IMR-90 (cell line): ENCODE results near the gene NEK6. TPM values are rescaled to one million over a fixed set of nuclear protein-coding genes. Genes with fewer than 3 reads are reported as not detected.
"Not testable (repeated sequence)": the region's sequence is repeated elsewhere in the genome, so short reads cannot be mapped to it uniquely, and the experiment has no call there.

Source experiments
- ATAC-seq: fragments of 200-7000 bp; cut with Tn5 transposase; 2 replicates; pipeline ENCODE4 v1.9.1; 2020; ENCODE audit warnings: low read depth, mild to moderate bottlenecking, moderate library complexity
- BruUV-seq: library from RNA; stranded (reverse); fragments of 400-500 nt; replicated peaks from 2 replicates; lab custom pipeline; 2021; lab: Mats Ljungman, UMichigan
- CTCF ChIA-PET: fragments of 300-600 bp; formaldehyde crosslinking; extraction: SDS; loops from one replicate; lab custom pipeline; 2021; ENCODE audit warnings: antibody characterized with exemption; lab: Yijun Ruan, JAX
- POLR2A ChIA-PET: fragments of 300-600 bp; sonication (Branson Sonifier 250); formaldehyde crosslinking; loops from one replicate; lab custom pipeline; 2022; ENCODE audit warnings: antibody characterized with exemption; ENCODE audit not compliant: unreplicated experiment; lab: Charles Lee
- DNase-seq: peaks from one replicate; pipeline ENCODE4 v3.0.0; 2013
- H2AFZ ChIP-seq: replicated peaks from 2 replicates; pipeline ENCODE3; 2013; ENCODE audit warnings: low read length, mild to moderate bottlenecking; ENCODE audit not compliant: poor library complexity
- H2AK5ac ChIP-seq: 2 replicates; pipeline ENCODE4 v1.6.1; 2013; ENCODE audit warnings: low read depth, low read length, inconsistent platforms
- H2AK9ac ChIP-seq: replicated peaks from 2 replicates; pipeline ENCODE3; 2013; ENCODE audit warnings: mild to moderate bottlenecking, low read depth, low read length, moderate library complexity; ENCODE audit not compliant: poor library complexity
- H2BK120ac ChIP-seq: 2 replicates; pipeline ENCODE4 v1.6.1; 2013; ENCODE audit warnings: low read depth, low read length, inconsistent platforms
- H2BK15ac ChIP-seq: 3 replicates; pipeline ENCODE4 v1.6.1; 2013; ENCODE audit warnings: low read depth, low read length, inconsistent platforms
- H2BK20ac ChIP-seq: 2 replicates; pipeline ENCODE4 v1.6.1; 2013; ENCODE audit warnings: low read depth, mild to moderate bottlenecking, inconsistent platforms, low read length, moderate library complexity
- H2BK5ac ChIP-seq: 2 replicates; pipeline ENCODE4 v1.6.1; 2013; ENCODE audit warnings: mild to moderate bottlenecking, low read depth, low read length, inconsistent platforms; ENCODE audit not compliant: poor library complexity, severe bottlenecking
- H3K14ac ChIP-seq: replicated peaks from 2 replicates; pipeline ENCODE4 v1.6.1; 2013; ENCODE audit warnings: low read depth, low read length, inconsistent platforms
- H3K18ac ChIP-seq: 2 replicates; pipeline ENCODE4 v1.6.1; 2013; ENCODE audit warnings: low read depth, low read length, control low read depth
- H3K23ac ChIP-seq: 2 replicates; pipeline ENCODE4 v1.6.1; 2013; ENCODE audit warnings: low read depth, low read length, inconsistent platforms
- H3K27ac ChIP-seq: 2 replicates; pipeline ENCODE4 v1.5.1; 2013; ENCODE audit warnings: mild to moderate bottlenecking, control low read depth, low read length; ENCODE audit not compliant: insufficient read depth
- H3K27me3 ChIP-seq: 2 replicates; pipeline ENCODE4 v1.6.1; 2013; ENCODE audit warnings: low read length; ENCODE audit not compliant: control insufficient read depth, insufficient read depth
- H3K36me3 ChIP-seq: 2 replicates; pipeline ENCODE4 v1.6.1; 2013; ENCODE audit warnings: low read length, mixed read lengths; ENCODE audit not compliant: control insufficient read depth, insufficient read depth
- H3K4ac ChIP-seq: 2 replicates; pipeline ENCODE4 v1.6.1; 2013; ENCODE audit warnings: low read depth, low read length, inconsistent platforms
- H3K4me1 ChIP-seq: 2 replicates; pipeline ENCODE4 v1.6.1; 2013; ENCODE audit warnings: low read length, mixed read lengths; ENCODE audit not compliant: control insufficient read depth, insufficient read depth
- H3K4me2 ChIP-seq: 2 replicates; pipeline ENCODE4 v1.6.1; 2013; ENCODE audit warnings: low read depth, mild to moderate bottlenecking, control low read depth, low read length, moderate library complexity
- H3K4me3 ChIP-seq: 2 replicates; pipeline ENCODE4 v1.5.1; 2013; ENCODE audit warnings: low read depth, mild to moderate bottlenecking, control low read depth, low read length, moderate library complexity; ENCODE audit not compliant: insufficient read depth
- H3K56ac ChIP-seq: 2 replicates; pipeline ENCODE4 v1.6.1; 2013; ENCODE audit warnings: low read length, inconsistent platforms; ENCODE audit not compliant: insufficient read depth; ENCODE audit errors: extremely low read depth
- H3K79me1 ChIP-seq, 2 experiments: 2 replicates each; pipeline ENCODE4 v1.6.1; 2013; ENCODE audit warnings: low read length in 2 of 2, inconsistent platforms in 1 of 2, low read depth in 1 of 2
- H3K9ac ChIP-seq: 2 replicates; pipeline ENCODE4 v1.6.1; 2013; ENCODE audit warnings: low read depth, low read length, control low read depth
- H3K9me1 ChIP-seq: 2 replicates; pipeline ENCODE4 v1.6.1; 2013; ENCODE audit warnings: low read length, inconsistent platforms; ENCODE audit not compliant: insufficient read depth
- H3K9me3 ChIP-seq: 2 replicates; pipeline ENCODE4 v1.6.1; 2013; ENCODE audit warnings: low read length; ENCODE audit not compliant: control insufficient read depth, insufficient read depth
- H4K20me1 ChIP-seq: 2 replicates; pipeline ENCODE4 v1.6.1; 2013; ENCODE audit warnings: low read length, inconsistent platforms; ENCODE audit not compliant: insufficient read depth
- H4K5ac ChIP-seq: 2 replicates; pipeline ENCODE4 v1.6.1; 2013; ENCODE audit warnings: mild to moderate bottlenecking, low read depth, low read length, control low read depth
- H4K8ac ChIP-seq, 2 experiments: 2 replicates each; pipeline ENCODE4 v1.6.1; 2013; ENCODE audit warnings: low read depth in 2 of 2, low read length in 2 of 2, control low read depth in 1 of 2, inconsistent platforms in 1 of 2
- H4K91ac ChIP-seq: 2 replicates; pipeline ENCODE4 v1.6.1; 2013; ENCODE audit warnings: low read depth, low read length, inconsistent platforms; ENCODE audit not compliant: insufficient read depth
- CEBPB ChIP-seq: IDR thresholded peaks from 2 replicates; pipeline ENCODE4 v1.6.1; 2012; ENCODE audit warnings: low read depth, low read length, improper control_type of control experiment
- WGBS, 2 experiments: methylation state at CpG; one replicate each; pipeline versions ENCODE4 v1.1.5 to v1.1.7; 2013; ENCODE audit warnings: missing lambda C conversion rate in 2 of 2; ENCODE audit not compliant: insufficient read length in 1 of 2; ENCODE audit errors: extremely low coverage in 2 of 2; 5-methylcytosine and 5-hydroxymethylcytosine counted together
- dilution Hi-C: fragments of 300-500 bp; cut with HindIII; formaldehyde crosslinking; loops from one replicate; pipeline ENCODE4 v1.14.3; 2018; ENCODE audit warnings: low sequenced_read_pairs; ENCODE audit not compliant: unreplicated experiment
- in situ Hi-C: fragments of 300-500 bp; cut with MboI; formaldehyde crosslinking; loops from 3 replicates; pipeline ENCODE4 v1.14.3; 2019; ENCODE audit warnings: low sequenced_read_pairs, inconsistent platforms, mixed read lengths
- intact Hi-C: fragments of 100-400 bp; cut with micrococcal nuclease; formaldehyde crosslinking; loops from 2 replicates; pipeline ENCODE4 v1.10.0; 2022
- polyA plus RNA-seq, 3 experiments: library from polyadenylated mRNA; depleted of rRNA; stranded (reverse); fragments of >200 nt; gene quantifications; 2 replicates each; pipeline ENCODE4 v1.2.3, GENCODE V29; 2012; ENCODE audit warnings: low replicate concordance in 1 of 3
- total RNA-seq: library from RNA; depleted of rRNA; stranded (reverse); fragments of >200 nt; gene quantifications from 2 replicates; pipeline ENCODE4 v1.2.3, GENCODE V29; 2012

The NEK6 gene
- total and polyA plus RNA-seq, 2 of the 4 experiments (the other 2 are of a cell fraction) = 79.9 to 112 TPM

DNA sequence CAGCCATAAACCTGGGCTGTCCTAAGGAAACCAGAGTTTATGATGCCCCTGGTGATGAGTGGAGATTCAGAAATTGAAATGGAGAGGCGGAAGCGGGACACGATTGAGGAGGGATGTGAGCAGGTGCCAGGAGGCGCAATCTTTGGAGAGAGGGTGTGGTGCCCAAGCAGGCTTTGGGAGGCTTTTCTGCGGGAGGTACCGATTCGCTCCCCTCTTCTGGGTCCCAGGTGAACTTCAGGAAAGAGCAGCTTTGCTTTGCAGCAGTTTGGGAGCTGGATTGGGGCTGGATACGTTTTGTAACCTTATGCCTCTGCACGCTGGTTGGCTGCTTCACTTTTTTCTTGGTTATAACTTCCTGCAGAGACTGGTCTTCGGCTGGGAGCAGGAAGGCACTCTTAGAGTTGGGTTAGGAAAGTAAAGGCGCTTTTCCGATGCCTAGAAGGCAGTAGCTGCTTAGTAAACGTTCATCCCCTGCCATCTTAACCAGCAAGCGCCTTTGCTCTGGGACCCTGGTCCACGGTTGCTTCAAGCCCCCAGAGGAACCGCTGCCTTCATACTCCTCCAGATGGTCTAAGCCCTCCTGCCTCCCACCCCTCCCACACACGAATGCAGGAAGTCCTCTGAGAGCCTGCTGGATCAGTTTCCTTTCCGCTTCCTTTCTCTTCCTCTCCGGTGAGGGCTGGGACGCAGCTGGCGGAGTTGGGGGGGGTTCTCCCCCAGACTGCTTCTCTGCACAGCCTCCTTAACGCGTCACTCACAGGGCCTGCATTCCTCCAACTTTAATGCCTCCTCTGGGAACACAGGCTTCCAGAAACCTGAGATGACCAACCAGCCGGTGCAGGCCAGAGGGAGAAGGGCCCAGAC, 15.2 kb upstream of the NEK6 start:
- H3K27ac ChIP-seq = peak overlapping the region; percentile 9; the same call in 1 of the 2 replicates
- dilution Hi-C loops (no loop called here), intact Hi-C loops (no loop called here), in situ Hi-C loops (no loop called here)
- H2BK120ac ChIP-seq = peak overlapping the region; percentile 74
- H2BK15ac ChIP-seq = peak overlapping the region; percentile 13; the same call in 1 of the 3 replicates
- H3K27me3 ChIP-seq = peaks cover 8% of the 10 kb centered on the region
- POLR2A ChIA-PET = no interaction called here
- no peaks in the 10 kb centered on the region for H4K20me1 ChIP-seq
- H3K18ac ChIP-seq = peak overlapping the region; percentile 42; the same call in 1 of the 2 replicates
- peak overlapping the region; percentile 94 for H2AFZ ChIP-seq
- peak overlapping the region; percentile 86 for H2AK9ac ChIP-seq
- no peaks in the 10 kb centered on the region for H3K36me3 ChIP-seq
- no peak overlapping the region for H3K56ac ChIP-seq
- peak overlapping the region; percentile 90 for H3K14ac ChIP-seq
- peak overlapping the region; percentile 56 for H3K4ac ChIP-seq
- H2BK20ac ChIP-seq = peak overlapping the region; percentile 62
- peak overlapping the region; percentile 8; the same call in 1 of the 2 replicates for H3K9ac ChIP-seq
- CTCF ChIA-PET = no interaction called here
- peaks cover 4% of the 10 kb centered on the region; the same call in 1 of the 2 replicates for H3K4me1 ChIP-seq
- DNase-seq = peak; percentile 59
- H3K4me3 ChIP-seq = no peak overlapping the region
- H3K9me3 ChIP-seq = no peaks in the 10 kb centered on the region
- H4K5ac ChIP-seq = peak overlapping the region; percentile 85
- H3K23ac ChIP-seq = peak overlapping the region; percentile 80; the same call in 1 of the 2 replicates
- H3K79me1 ChIP-seq = no peaks in the 10 kb centered on the region
- WGBS, 2 experiments = 20% methylated on average over 3 of the region's 24 CpGs; no CpG with 5 or more reads in 1 of the 2 experiments
- H2AK5ac ChIP-seq = no peak overlapping the region
- H4K8ac ChIP-seq = peak overlapping the region; percentile 49 to 95; a peak in 3 of 4 replicates
- peak overlapping the region; percentile 22; the same call in 1 of the 2 replicates for H4K91ac ChIP-seq
- TF ChIP-seq CEBPB = no peak
- peak; percentile 81 for ATAC-seq
- peak overlapping the region; percentile 37 for H3K4me2 ChIP-seq
- no TSS peak for BruUV-seq
- no peak overlapping the region for H2BK5ac ChIP-seq
- H3K9me1 ChIP-seq = no peaks in the 10 kb centered on the region; the same call in 1 of the 2 replicates

- H3K4ac ChIP-seq, H3K27ac ChIP-seq, H3K14ac ChIP-seq, ATAC-seq, H2BK20ac ChIP-seq, H4K5ac ChIP-seq, H4K8ac ChIP-seq, H3K79me1 ChIP-seq, H2BK15ac ChIP-seq, H3K4me3 ChIP-seq, H3K23ac ChIP-seq, H3K9ac ChIP-seq, H2AK9ac ChIP-seq, H3K18ac ChIP-seq, H3K56ac ChIP-seq, H3K9me1 ChIP-seq, dilution Hi-C loops, in situ Hi-C loops, H3K9me3 ChIP-seq, intact Hi-C loops, H2BK120ac ChIP-seq, H4K91ac ChIP-seq, H2AFZ ChIP-seq, H3K27me3 ChIP-seq, H3K4me2 ChIP-seq, H2AK5ac ChIP-seq, DNase-seq, CTCF ChIA-PET, H2BK5ac ChIP-seq, BruUV-seq, H4K20me1 ChIP-seq, POLR2A ChIA-PET, H3K36me3 ChIP-seq: not testable (repeated sequence)
- H3K4me1 ChIP-seq = peaks cover 15% of the 10 kb centered on the region
- 100% methylated on average over 2 of the region's 5 CpGs; no CpG with 5 or more reads in 1 of the 2 experiments for WGBS, 2 experiments
Observed at GRCh38 chr9:124247393-124247792, 10.4 kb upstream of the NEK6 start.
